ENCODE results near the gene LMBRD2.

- no peak for TF ChIP-seq CTCF (IDR thresholded peaks at IDR 0.05)
- TF ChIP-seq ZFX (IDR thresholded peaks at IDR 0.05; ENCODE audit: borderline replicate concordance), result no peak
Measured at GRCh38 chr5:36170832-36171424, 19.2 kb upstream of the LMBRD2 start.

Data from 22Rv1 (cell line).